ENCODE results near the gene PIGM.

The PIGM gene
- 1.6 to 14.2 (median 9.3) reads per million in 17 experiments for total RNA-seq

DNA sequence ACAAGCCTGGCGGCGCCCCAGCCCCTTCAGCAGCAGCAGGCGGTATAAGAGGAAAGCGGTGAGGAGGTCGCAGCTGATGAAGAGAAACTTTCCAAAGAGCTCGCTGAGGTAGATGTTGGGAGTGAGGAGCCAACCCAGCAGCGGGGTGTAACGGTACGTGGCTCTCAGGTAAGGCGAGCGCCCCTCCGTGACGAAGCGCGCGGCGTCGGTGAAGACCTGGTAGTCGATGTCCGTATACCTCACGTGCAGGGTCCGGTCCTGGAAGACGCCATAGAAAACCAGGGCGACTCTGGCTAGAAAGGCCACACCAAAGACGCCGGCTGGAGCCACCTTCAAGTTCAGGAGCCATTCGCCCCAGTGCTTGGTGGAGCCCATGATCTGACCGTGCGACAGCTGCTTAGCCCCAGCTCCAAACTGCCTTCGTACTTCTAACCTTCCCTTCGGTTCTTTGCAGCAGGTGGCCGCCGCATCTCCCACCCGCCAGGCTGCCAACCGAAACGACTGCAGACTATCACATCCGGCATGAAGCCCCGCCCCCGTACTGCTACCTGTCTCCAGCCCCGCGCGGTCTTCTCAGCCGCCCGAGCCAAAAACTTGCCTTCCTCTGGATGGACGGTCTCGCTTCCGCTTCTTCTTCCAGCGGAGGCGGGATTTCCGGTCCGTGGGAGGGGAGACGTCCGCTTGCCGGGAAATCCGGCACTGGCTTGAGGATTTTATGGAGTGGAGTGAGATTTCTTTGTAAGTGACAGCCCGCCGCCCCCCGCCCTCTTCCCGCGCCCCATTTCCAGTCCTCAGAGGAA, at the start of gene PIGM:
PIGM (minus strand) TSS at position 626 of the 800 bp plus-strand sequence; CDS start at position 375, 251 bp downstream.
- DNase-seq: peak; percentile 90 to 95 (median 94)

DNA sequence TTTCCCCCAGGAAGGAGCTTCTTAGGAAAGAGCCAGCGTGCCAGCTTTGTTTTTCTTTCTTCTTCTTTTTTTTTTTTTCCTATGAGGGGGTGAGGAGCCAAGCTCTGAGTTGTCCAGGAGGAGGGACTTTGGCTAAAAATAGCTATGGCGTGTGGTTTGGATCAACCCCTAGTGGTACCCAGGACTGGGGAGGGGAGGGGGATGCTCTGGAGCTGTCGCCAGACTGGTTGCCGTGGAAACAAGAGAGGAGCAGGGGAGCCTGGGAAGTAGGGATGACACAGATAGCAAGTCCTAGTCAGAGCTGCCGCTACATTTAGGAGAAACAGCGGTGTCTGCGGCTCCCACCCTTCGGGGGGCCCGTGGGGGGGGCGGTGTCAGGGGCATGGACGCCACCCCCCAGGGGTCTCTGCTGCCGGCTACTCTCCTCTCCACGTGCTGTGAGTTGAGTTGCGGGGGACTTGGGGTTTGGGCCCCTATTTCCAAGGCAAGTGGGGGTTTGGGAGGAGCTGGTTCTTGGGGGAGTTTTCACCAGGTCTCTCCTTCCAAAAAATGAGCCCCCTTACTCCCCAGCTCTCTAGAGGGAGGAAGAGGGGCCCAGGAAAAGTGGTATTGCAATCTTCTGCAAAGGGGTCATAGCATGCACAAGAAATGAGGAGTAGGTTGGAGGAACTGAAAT, 49.6 kb upstream of the PIGM start, which contains the start of gene KCNJ9:
KCNJ9 (plus strand) TSS at position 278 of the 676 bp plus-strand sequence. CDS start 2,493 bp downstream, outside the sequence.
- DNase-seq: peak in 2 of 4 experiments; percentile 18 to 22

DNA sequence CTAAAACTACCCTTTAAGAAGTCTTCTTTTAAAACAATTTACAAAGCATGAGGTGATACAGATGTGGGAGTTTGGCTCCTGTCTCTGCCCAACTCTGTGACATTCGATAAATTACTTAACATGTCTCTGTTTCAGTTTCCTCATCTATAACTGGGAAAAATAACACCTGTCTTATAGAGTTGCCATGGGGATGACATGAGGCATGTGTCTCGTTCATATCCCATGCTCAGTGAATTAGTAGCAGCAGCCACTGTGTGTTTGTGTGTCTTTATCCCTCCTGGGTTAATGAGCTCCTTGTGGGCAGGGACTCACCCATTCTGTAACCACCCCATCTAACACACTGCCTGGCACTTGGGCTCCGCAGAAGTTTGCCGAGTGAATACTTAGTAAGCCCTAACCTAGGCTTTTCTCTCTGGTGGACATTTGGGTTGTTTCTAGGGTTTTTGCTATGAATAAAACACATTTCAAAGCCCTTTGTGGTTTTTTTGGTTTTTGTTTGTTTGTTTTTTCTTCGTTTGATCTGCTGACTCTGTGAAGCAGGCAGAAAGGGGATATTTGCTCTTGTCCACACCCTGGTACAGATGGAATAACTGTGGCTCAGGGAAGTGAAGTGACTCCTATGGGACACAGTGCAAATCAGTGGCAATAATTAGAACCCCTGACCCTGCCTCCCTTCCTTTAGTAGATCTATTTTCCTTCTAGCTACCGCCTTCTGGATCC, 48.8 kb upstream of the PIGM start:
- no peak for DNase-seq

DNA sequence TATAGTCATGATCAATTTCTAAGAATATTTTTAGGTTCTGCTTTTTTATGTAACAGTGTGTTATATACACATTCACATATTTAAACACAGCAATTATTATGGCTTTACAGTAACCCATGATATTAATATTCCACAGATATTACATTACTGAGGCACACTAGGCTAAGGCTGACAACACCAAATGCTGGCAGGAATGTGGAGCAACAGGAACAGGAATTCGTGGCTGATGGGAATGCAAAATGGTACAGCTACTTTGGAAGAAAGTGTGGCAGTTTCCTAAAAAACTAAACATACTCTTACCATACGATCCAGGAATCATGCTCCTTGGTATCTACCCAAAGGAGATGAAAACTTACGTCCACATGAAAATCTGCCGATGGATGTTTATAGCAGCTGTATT, 47.7 kb upstream of the PIGM start:
- DNase-seq: no peak

DNA sequence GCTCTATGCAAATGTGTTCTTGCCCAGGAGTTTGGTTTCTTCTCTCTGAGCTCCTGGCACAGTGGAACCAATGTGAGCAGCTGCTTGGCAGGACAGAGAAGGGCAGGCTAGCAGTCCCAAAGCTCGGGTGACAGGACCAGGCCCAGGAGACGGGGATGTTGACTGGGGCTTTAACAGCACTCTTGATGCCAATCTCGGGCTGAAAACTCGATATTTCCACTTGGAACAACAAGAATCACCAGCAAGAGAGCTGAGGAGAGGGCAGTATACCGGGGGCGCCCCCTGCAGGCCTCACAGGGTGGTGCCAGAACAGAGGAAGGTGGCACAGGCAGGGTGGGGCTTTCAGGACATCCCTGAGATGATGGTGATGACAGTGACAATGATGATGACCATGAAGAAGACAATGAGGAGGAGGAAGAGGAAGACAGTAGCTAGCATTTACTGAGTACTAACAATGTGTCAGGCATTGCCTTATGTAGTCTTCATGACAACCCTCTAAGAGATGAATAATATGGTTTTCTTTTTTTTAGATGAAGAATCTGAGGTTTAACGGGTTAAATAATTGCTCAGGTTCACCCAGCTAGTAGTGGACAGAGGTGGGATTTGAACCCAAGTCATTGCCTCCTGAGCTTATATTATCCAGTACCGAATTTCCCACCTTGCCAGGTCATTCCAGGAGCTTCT, 46.9 kb upstream of the PIGM start:
- peak; percentile 59 to 81 (median 64) for DNase-seq

DNA sequence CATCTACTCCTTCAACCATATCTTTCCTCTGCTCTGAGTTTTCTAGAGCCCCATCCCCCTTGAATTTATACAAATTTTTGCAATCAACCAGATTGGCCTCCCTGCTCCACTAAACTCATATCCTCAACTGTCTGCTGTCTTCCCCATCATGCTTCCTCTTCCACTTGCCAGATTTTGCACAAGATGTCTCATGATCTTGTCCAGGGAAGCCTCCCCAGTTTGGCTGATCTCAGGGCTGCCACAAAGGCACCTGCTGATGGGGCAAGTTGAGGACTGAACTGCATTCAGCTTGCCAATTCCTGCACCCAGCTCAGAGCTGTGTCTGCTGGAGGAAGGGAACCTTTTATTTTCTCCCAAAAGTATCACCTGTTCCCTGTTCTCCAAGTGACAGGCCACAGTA, 45.7 kb upstream of the PIGM start:
- DNase-seq: peak; percentile 71 to 89 (median 84)

DNA sequence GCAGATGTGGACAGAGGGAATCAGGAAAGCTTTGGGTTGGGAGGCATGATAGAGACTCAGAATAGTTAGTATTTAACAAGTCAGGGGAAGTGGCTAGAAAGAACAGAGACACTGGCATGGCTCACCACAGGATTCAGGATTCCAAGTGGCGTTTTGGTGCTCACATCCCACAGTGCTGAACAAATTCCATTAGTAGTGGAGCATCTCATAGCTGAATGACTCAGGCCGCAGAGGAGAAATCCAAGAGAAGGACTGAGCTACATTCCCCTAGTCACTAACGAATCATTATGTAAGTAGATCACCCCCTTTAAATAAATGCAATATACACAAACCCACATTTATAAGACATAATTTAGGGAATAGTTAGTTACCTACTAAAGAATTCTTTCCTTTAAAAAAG, 44.5 kb upstream of the PIGM start:
- no peak for DNase-seq

DNA sequence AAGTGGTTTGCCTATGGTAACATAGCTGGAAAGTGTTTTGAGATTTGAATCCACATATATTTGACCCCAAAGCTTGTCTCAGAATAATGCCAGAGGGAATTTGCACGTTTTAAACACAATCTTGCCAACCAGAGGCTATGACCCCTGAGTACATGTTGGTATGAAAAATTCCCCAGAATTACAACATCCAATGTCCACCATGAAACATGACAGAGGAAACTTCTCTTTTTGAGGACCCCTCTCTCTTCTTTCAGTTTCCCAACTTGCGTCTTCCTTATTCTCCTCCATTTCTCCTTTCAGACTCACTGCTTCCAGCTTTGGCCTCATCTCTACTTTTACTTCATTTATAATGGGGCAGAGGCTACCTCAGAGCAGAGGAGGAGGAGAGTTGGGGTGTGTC, 44.0 kb upstream of the PIGM start:
- peak; percentile 9 to 74 (median 48) for DNase-seq

DNA sequence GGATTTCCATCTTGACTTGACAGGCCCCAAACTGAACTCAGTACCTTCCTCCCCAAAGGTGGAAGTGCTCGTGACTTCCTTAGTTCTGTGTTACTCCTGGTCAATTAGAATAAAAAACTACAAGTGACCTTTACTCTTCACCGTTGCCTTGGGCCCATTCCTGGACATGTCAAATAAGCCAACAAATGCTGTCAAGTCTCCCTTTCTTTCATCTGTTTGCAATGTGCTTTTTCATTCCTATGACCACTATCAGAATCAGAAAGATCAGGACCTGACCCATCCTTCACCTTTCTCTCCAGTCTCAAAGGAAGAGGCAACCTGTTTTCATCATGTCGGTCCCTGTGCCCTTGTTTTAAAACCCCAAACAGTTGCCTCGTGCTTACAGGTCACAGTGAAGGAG, 43.1 kb upstream of the PIGM start:
- no peak for DNase-seq

DNA sequence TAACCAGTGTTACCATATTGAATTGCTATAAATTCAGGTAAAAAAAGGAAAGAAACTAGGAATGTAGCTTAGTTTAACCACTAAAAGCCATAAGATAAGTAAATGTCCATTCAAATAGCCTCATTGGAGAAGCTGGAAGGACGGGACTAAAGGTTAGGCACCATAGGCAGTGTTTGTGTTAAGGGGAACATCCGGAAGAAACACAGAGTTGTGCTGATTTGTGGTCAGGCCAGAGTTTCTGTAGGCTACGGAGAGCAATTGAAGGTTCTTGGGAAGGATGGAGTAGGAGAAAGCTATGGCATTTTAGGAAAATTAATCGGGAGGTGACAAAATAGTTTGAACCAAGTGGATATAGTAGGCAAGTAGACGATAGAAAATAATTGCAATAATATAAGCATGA, 39.5 kb upstream of the PIGM start:
- no peak for DNase-seq

DNA sequence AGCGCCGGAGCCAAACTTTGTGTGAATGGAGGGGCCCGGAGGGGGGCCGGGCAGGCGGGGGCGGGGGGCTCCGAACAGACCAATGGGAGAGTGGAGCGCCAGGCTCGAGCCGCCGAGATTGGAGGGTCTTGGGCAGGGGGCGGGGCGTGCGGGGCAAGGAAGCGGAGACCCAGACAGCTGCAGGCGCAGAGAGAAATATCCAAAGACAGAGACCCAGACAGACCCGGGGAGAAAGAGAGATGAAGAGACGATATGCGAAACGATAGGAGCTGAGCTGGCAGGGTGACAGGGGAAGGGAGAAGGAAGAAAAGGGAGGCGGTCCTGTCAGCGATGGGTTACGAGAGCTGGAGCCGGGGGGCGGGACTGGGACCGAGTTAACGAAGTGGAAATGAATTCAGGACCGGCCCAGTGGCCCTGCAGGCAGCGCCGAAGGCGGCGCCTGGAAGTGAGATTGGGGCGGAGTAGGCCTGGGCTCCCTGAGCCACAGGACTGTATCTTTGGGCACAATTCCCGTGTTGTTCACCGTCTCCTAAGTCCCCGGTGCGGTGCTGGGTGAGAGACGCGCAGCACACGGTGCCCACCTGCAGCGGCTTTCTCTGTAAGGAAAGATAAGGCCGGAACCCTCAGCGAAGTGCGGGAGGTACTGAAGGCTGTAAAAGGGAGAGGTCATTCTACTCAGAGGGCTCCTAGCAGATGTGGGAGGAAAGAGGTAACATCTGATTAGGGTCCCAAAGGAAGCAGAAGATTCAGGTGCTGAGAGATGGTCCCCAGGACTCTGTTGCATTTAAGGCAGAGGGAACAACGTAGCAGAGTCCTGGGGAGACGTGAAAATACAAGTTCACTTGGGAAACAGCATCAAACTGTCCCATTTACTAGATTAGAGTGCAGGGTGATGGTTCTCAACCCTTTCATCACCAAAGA, 38.7 kb upstream of the PIGM start:
- peak; percentile 67 to 84 (median 70) for DNase-seq

DNA sequence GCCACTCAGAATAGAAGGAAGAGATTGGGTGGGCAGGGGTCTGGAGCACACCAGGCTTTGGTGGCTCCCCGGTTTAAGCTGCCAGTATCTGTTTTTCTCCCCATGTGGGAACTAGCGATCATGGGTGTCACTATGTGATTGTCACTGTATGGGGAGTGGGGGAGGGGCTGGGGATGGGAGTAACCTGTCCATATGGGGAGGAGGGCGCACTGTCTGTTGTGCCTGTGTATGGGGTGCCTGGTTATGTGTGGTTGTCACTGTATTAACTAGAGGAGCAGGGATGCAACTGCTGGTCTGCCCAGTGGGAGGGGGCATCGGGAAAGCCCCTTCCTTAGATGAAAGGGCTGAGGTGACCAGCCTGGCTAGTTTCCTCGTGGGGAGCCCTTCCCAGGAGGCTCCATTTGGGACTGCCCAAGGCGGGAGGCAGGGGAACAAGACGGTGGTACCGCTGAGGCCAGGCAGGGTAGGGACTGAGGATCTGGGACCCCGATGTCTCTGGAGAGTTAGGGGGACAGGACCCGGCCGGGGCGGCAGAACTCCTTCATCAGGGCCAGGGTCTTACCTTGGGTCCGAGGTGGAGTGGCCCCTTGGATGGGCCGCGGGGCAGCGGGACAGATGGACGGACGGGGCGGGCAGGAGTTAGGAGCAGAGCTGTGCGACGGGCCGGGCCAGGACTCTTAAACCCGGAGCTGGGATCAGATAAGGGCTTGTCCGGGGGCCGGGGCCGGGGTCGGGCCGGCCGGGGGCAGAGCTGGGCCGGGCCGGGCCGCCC, 37.9 kb upstream of the PIGM start, which contains the start of gene KCNJ10:
KCNJ10 (minus strand) TSS at position 701 of the 772 bp plus-strand sequence. CDS start 27,628 bp downstream, outside the sequence.
- peak in 1 of 4 experiments; percentile 15 for DNase-seq

DNA sequence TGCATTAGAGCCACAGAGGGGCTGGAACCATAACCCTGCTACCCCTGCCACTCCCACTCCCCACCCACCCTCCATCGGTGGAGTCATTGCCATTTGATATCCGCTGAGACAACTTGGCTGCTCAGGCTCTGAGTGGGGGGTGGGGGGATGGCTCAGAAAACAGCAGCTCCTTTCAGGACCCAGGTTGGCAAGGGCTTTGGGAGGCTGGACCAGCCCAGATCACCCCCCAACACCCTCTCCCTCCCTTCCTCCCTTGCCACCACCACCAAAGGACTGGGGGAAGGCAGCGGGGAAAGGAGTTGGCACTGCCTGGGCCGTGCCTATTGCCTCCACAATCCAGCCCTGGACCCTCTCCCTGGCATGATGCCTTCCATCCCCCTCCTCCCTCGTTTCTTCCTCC, 36.4 kb upstream of the PIGM start:
- DNase-seq: no peak

DNA sequence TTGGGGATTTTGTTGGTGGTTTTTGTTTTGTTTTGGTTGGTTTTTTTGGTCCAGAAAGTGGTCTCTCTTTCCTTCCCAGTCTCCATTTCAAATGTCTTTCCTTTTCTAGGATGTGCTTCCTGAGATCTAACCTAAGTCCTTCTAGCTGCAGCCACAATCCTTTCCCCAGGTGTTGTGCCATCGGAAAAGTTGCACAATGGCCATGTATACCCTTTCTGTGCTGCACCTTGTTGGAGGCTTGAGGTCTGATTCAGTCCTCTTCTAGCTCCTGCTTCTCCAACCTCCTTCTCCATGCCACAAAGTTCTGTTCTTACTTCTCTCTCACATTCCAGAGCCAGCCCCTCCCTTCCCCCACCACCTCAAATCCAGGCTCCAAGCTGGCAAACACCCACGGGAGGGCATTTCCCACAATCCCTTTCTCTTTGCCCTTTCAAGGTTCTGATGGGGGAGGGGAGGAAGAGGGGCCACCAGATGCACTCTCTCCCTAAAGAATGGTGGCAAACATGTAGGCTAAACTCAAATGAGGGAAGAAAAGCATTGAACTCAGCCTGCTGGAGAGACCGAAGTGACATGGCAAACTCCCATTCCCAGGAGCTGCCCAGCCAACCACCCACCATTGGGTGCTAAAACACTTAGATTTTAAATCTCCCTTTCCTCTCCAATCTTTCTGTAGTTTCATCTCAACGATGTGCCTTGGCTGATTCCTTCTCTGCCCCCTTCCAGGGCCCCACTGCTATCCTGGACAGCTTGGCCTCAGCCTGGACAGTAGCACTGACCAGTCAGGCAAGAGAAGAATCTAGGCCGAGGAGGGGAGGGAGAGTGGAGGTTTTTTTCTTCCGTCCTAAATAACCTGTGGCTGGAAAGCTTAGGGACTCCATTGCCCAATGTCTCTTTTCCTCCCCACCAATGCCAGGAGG, 35.3 kb upstream of the PIGM start:
- DNase-seq: no peak

DNA sequence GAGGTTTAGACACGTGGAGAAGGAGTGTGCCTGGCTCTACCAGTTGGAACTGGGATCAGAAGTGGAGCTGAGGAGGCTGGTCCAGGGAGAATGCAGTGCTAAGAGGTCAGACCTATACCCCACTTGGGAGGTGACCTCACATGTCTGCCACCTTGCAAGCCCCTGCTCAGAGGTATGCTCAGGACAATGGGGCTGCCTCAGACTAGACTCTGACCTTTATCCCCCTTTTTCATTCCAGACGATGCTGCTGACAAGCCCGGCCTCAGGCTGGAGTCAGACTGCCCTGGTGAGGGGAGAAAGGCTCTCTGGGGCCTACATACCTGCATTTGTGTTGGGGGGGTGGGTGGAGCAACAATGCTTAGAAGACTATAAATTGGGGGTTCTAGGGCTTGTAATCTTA, 33.0 kb upstream of the PIGM start:
- DNase-seq: no peak

DNA sequence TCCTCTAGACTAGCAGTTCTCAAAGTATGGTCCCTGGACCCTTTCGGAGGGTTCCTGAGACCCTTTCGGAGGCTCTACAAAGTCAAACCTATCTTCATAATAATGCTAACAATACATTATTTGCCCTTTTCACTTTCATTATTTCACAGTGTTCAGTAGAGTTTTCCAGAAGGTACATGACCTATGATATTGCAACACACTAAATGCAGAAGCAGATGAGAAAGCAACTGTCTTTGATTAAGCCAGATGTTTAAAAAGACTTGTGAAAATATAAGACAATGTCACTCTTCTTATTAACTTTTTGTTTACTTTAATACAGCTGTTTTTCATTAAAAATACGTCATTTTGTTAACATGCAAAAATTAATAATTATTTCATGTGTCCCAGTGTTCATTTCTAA, 32.4 kb upstream of the PIGM start:
- peak in 1 of 4 experiments; percentile 25 for DNase-seq

DNA sequence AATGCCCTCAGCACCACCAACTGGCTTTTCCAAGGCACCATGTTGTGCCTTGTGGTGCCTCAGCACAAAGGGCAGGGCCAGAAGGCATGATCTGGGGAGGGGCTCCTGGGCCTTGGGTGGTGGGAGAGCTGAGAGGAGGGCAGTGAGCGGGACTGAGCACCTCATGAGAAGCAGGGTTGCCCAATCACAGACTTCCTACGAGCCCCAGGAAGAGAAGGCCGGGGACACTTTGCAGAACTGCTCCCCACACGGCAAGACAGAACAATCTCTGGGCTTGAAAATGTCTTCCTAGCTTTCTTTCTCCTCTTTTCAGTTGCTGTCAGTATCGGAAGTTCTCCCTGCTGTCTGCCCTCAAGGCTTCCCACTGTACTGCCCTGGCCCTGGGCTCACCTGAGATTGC, 31.4 kb upstream of the PIGM start:
- peak; percentile 26 to 58 (median 47) for DNase-seq

DNA sequence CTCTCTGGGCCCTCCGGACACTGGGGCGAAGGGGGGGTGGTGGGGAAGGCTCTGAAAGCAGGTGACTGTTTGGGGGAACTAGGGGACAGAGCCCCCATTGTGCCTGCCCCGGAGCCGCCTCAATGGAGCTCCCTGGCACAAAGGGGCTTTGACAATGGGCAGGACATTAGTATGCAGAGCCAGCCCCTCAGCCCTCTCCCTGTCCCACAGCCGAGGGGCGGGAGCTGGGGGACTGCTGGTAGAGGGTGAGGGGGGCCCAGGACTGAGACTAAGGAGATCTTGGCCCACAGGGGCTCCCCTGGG, 30.4 kb upstream of the PIGM start:
- DNase-seq: no peak
